ENCODE measurements around the gene ZNF557.
"Not testable (repeated sequence)": the region's sequence is repeated elsewhere in the genome, so short reads cannot be mapped to it uniquely, and the experiment has no call there.

The ZNF557 gene

GRCh38 chr19:7055679-7056078, 13.8 kb upstream of the ZNF557 start:
- H3K9ac ChIP-seq (ENCODE audit: low read length in 2 of 2); H3K9me3 ChIP-seq (ENCODE audit: control insufficient read depth in 2 of 2, low read length in 2 of 2): not testable (repeated sequence)

GRCh38 chr19:7056371-7056770, 13.1 kb upstream of the ZNF557 start:
- H3K27ac ChIP-seq (ENCODE audit: low read length); H3K4me3 ChIP-seq (ENCODE audit: low read length in 2 of 2); H3K9ac ChIP-seq (ENCODE audit: low read length in 2 of 2); H3K36me3 ChIP-seq (ENCODE audit: control insufficient read depth in 2 of 2, insufficient read depth in 2 of 2, low read length in 2 of 2); H3K4me1 ChIP-seq (ENCODE audit: control insufficient read depth, insufficient read depth, low read length); H3K9me3 ChIP-seq (ENCODE audit: control insufficient read depth in 2 of 2, low read length in 2 of 2); H3K27me3 ChIP-seq (ENCODE audit: control insufficient read depth in 1 of 2, insufficient read depth in 2 of 2, low read length in 2 of 2): not testable (repeated sequence)

More at GRCh38 chr19:7055679-7056078, 13.8 kb upstream of the ZNF557 start:
- H3K27me3 ChIP-seq (ENCODE audit: control insufficient read depth in 1 of 2, insufficient read depth in 2 of 2, low read length in 2 of 2); H3K27ac ChIP-seq (ENCODE audit: low read length); H3K36me3 ChIP-seq (ENCODE audit: control insufficient read depth in 2 of 2, insufficient read depth in 2 of 2, low read length in 2 of 2); H3K4me1 ChIP-seq (ENCODE audit: control insufficient read depth, insufficient read depth, low read length); H3K4me3 ChIP-seq (ENCODE audit: low read length in 2 of 2): not testable (repeated sequence)

GRCh38 chr19:7058576-7058975, 10.9 kb upstream of the ZNF557 start, which contains the start of gene MBD3L3:
MBD3L3 (minus strand) TSS chr19:7058676; CDS start chr19:7058605, 71 bp downstream.
- not testable (repeated sequence) for H3K9me3 ChIP-seq (ENCODE audit: control insufficient read depth in 2 of 2, low read length in 2 of 2); H3K36me3 ChIP-seq (ENCODE audit: control insufficient read depth in 2 of 2, insufficient read depth in 2 of 2, low read length in 2 of 2); H3K27ac ChIP-seq (ENCODE audit: low read length); H3K9ac ChIP-seq (ENCODE audit: low read length in 2 of 2); H3K4me3 ChIP-seq (ENCODE audit: low read length in 2 of 2); H3K27me3 ChIP-seq (ENCODE audit: control insufficient read depth in 1 of 2, insufficient read depth in 2 of 2, low read length in 2 of 2); H3K4me1 ChIP-seq (ENCODE audit: control insufficient read depth, insufficient read depth, low read length)

GRCh38 chr19:7059977-7060376, 9.5 kb upstream of the ZNF557 start:
- H3K27me3 ChIP-seq (ENCODE audit: control insufficient read depth in 1 of 2, insufficient read depth in 2 of 2, low read length in 2 of 2); H3K27ac ChIP-seq (ENCODE audit: low read length); H3K9ac ChIP-seq (ENCODE audit: low read length in 2 of 2); H3K36me3 ChIP-seq (ENCODE audit: control insufficient read depth in 2 of 2, insufficient read depth in 2 of 2, low read length in 2 of 2); H3K4me1 ChIP-seq (ENCODE audit: control insufficient read depth, insufficient read depth, low read length); H3K9me3 ChIP-seq (ENCODE audit: control insufficient read depth in 2 of 2, low read length in 2 of 2); H3K4me3 ChIP-seq (ENCODE audit: low read length in 2 of 2): not testable (repeated sequence)

- no peak overlapping the region for H3K27ac ChIP-seq (ENCODE audit: low read length)
- H3K4me3 ChIP-seq (ENCODE audit: low read length in 2 of 2) = no peak overlapping the region
- no peaks in the 10 kb centered on the region for H3K4me1 ChIP-seq (ENCODE audit: control insufficient read depth, insufficient read depth, low read length)
- H3K36me3 ChIP-seq (ENCODE audit: control insufficient read depth in 2 of 2, insufficient read depth in 2 of 2, low read length in 2 of 2) = no peaks in the 10 kb centered on the region
- H3K9ac ChIP-seq (ENCODE audit: low read length in 2 of 2) = no peak overlapping the region
- no peaks in the 10 kb centered on the region for H3K27me3 ChIP-seq (ENCODE audit: control insufficient read depth in 1 of 2, insufficient read depth in 2 of 2, low read length in 2 of 2)
- H3K9me3 ChIP-seq (ENCODE audit: control insufficient read depth in 2 of 2, low read length in 2 of 2) = no peaks in the 10 kb centered on the region
Observed at GRCh38 chr19:7063339-7063738, 6.2 kb upstream of the ZNF557 start.

- Histone ChIP-seq H3K27ac (ENCODE audit: low read length) (no peak overlapping the region), H3K27me3 (ENCODE audit: control insufficient read depth in 1 of 2, insufficient read depth in 2 of 2, low read length in 2 of 2) (no peaks in the 10 kb centered on the region), H3K4me1 (ENCODE audit: control insufficient read depth, insufficient read depth, low read length) (peaks cover 2% of the 10 kb centered on the region), H3K36me3 (ENCODE audit: control insufficient read depth in 2 of 2, insufficient read depth in 2 of 2, low read length in 2 of 2) (no peaks in the 10 kb centered on the region), H3K4me3 (ENCODE audit: low read length in 2 of 2) (no peak overlapping the region), H3K9me3 (ENCODE audit: control insufficient read depth in 2 of 2, low read length in 2 of 2) (no peaks in the 10 kb centered on the region), H3K9ac (ENCODE audit: low read length in 2 of 2) (no peak overlapping the region)
Observed at GRCh38 chr19:7063764-7064418, 5.6 kb upstream of the ZNF557 start.

GRCh38 chr19:7067122-7067521, 2.4 kb upstream of the ZNF557 start:
- peaks cover 13% of the 10 kb centered on the region for H3K4me1 ChIP-seq (ENCODE audit: control insufficient read depth, insufficient read depth, low read length)
- not testable (repeated sequence) for H3K9me3 ChIP-seq (ENCODE audit: control insufficient read depth in 2 of 2, low read length in 2 of 2); H3K27ac ChIP-seq (ENCODE audit: low read length); H3K9ac ChIP-seq (ENCODE audit: low read length in 2 of 2); H3K4me3 ChIP-seq (ENCODE audit: low read length in 2 of 2); H3K36me3 ChIP-seq (ENCODE audit: control insufficient read depth in 2 of 2, insufficient read depth in 2 of 2, low read length in 2 of 2); H3K27me3 ChIP-seq (ENCODE audit: control insufficient read depth in 1 of 2, insufficient read depth in 2 of 2, low read length in 2 of 2)

- H3K9ac ChIP-seq (ENCODE audit: low read length in 2 of 2) = no peak overlapping the region
- no peaks in the 10 kb centered on the region for H3K9me3 ChIP-seq (ENCODE audit: control insufficient read depth in 2 of 2, low read length in 2 of 2)
- peaks cover 13% of the 10 kb centered on the region for H3K4me1 ChIP-seq (ENCODE audit: control insufficient read depth, insufficient read depth, low read length)
- H3K27me3 ChIP-seq (ENCODE audit: control insufficient read depth in 1 of 2, insufficient read depth in 2 of 2, low read length in 2 of 2) = no peaks in the 10 kb centered on the region
- H3K36me3 ChIP-seq (ENCODE audit: control insufficient read depth in 2 of 2, insufficient read depth in 2 of 2, low read length in 2 of 2) = peaks cover 9 to 11% of the 10 kb centered on the region in 2 donors
- H3K4me3 ChIP-seq (ENCODE audit: low read length in 2 of 2) = no peak overlapping the region
- H3K27ac ChIP-seq (ENCODE audit: low read length) = no peak overlapping the region
Observed at GRCh38 chr19:7067716-7068115, 1.8 kb upstream of the ZNF557 start.

GRCh38 chr19:7068599-7068998, 904 bp upstream of the ZNF557 start:
- no peak overlapping the region for H3K9ac ChIP-seq (ENCODE audit: low read length in 2 of 2)
- H3K36me3 ChIP-seq (ENCODE audit: control insufficient read depth in 2 of 2, insufficient read depth in 2 of 2, low read length in 2 of 2) = peaks cover 15 to 16% of the 10 kb centered on the region in 2 donors
- H3K4me1 ChIP-seq (ENCODE audit: control insufficient read depth, insufficient read depth, low read length) = peaks cover 13% of the 10 kb centered on the region
- no peak overlapping the region for H3K27ac ChIP-seq (ENCODE audit: low read length)
- no peaks in the 10 kb centered on the region for H3K27me3 ChIP-seq (ENCODE audit: control insufficient read depth in 1 of 2, insufficient read depth in 2 of 2, low read length in 2 of 2)
- no peaks in the 10 kb centered on the region for H3K9me3 ChIP-seq (ENCODE audit: control insufficient read depth in 2 of 2, low read length in 2 of 2)
- H3K4me3 ChIP-seq (ENCODE audit: low read length in 2 of 2) = peak overlapping the region; percentile 53 to 68

- H3K4me1 ChIP-seq (ENCODE audit: control insufficient read depth, insufficient read depth, low read length) = peaks cover 13% of the 10 kb centered on the region
- peak overlapping the region; percentile 83 to 95 for H3K9ac ChIP-seq (ENCODE audit: low read length in 2 of 2)
- peaks cover 23 to 24% of the 10 kb centered on the region in 2 donors for H3K36me3 ChIP-seq (ENCODE audit: control insufficient read depth in 2 of 2, insufficient read depth in 2 of 2, low read length in 2 of 2)
- H3K27ac ChIP-seq (ENCODE audit: low read length) = peak overlapping the region; percentile 53
- H3K9me3 ChIP-seq (ENCODE audit: control insufficient read depth in 2 of 2, low read length in 2 of 2) = no peaks in the 10 kb centered on the region
- peak overlapping the region; percentile 98 to 99 for H3K4me3 ChIP-seq (ENCODE audit: low read length in 2 of 2)
- no peaks in the 10 kb centered on the region for H3K27me3 ChIP-seq (ENCODE audit: control insufficient read depth in 1 of 2, insufficient read depth in 2 of 2, low read length in 2 of 2)
Observed at GRCh38 chr19:7069904-7070226, 362 bp downstream of the ZNF557 start.

- peaks cover 48 to 49% of the 10 kb centered on the region in 2 donors for H3K36me3 ChIP-seq (ENCODE audit: control insufficient read depth in 2 of 2, insufficient read depth in 2 of 2, low read length in 2 of 2)
- H3K4me1 ChIP-seq (ENCODE audit: control insufficient read depth, insufficient read depth, low read length) = peaks cover 13% of the 10 kb centered on the region
- H3K27ac ChIP-seq (ENCODE audit: low read length) = no peak overlapping the region
- H3K9me3 ChIP-seq (ENCODE audit: control insufficient read depth in 2 of 2, low read length in 2 of 2) = peaks cover 2 to 14% of the 10 kb centered on the region in 2 donors
- no peak overlapping the region for H3K4me3 ChIP-seq (ENCODE audit: low read length in 2 of 2)
- no peaks in the 10 kb centered on the region for H3K27me3 ChIP-seq (ENCODE audit: control insufficient read depth in 1 of 2, insufficient read depth in 2 of 2, low read length in 2 of 2)
- no peak overlapping the region for H3K9ac ChIP-seq (ENCODE audit: low read length in 2 of 2)
Observed at GRCh38 chr19:7072541-7072940, 3.0 kb downstream of the ZNF557 start.
